H1 (cell line): Measurements from ENCODE around the gene GPC1. TPM values are rescaled to one million over a fixed set of nuclear protein-coding genes. Genes with fewer than 3 reads are reported as not detected.

Experiments
- CTBP2 ChIP-seq: IDR thresholded peaks from 2 replicates; pipeline ENCODE4 v1.7.0; 2011; ENCODE audit warnings: borderline replicate concordance, mild to moderate bottlenecking, moderate library complexity, mixed read lengths, low read length; ENCODE audit not compliant: insufficient read depth, insufficient read length
- polyA plus RNA-seq, 7 experiments: library from polyadenylated mRNA; depleted of rRNA in 3 of 7; stranded (reverse) in 5 of 7; unstranded in 2 of 7; fragments of >200 nt in 5 of 7; fragments of 200-250 nt in 2 of 7; gene quantifications; 1 replicate in 5 of 7; 2 replicates in 1 of 7; 4 replicates in 1 of 7; pipeline versions ENCODE4 v1.2.1 to v1.2.3, GENCODE V29; 2011 to 2013; ENCODE audit warnings: missing spikeins in 2 of 7, mixed read lengths in 2 of 7
- total RNA-seq: library from RNA; stranded (reverse); fragmentation: NEBNext Ultra II Directional; extraction: Animal tissue kit (Norgen Biotek cat#: 25700); gene quantifications from 2 replicates; pipeline ENCODE4 v1.2.1, GENCODE V29; 2021
- TF ChIP-seq, protein P1 (sequence below): fragments of 300-600 bp; sonication (generic); IDR thresholded peaks from 2 replicates; pipeline ENCODE4 v1.7.1; 2012; ENCODE audit warnings: low read length, moderate library complexity, mild to moderate bottlenecking, inconsistent platforms; ENCODE audit not compliant: insufficient replicate concordance

The GPC1 gene
- total and polyA plus RNA-seq, 2 of the 8 experiments (the other 6 are each of a cell fraction or from before 2014, with no cell fraction given) = 21.9 to 28.3 TPM

GRCh38 chr2:240401308-240401707 lies 34.2 kb upstream of the GPC1 start (continued):
- TF ChIP-seq, protein P1, sequence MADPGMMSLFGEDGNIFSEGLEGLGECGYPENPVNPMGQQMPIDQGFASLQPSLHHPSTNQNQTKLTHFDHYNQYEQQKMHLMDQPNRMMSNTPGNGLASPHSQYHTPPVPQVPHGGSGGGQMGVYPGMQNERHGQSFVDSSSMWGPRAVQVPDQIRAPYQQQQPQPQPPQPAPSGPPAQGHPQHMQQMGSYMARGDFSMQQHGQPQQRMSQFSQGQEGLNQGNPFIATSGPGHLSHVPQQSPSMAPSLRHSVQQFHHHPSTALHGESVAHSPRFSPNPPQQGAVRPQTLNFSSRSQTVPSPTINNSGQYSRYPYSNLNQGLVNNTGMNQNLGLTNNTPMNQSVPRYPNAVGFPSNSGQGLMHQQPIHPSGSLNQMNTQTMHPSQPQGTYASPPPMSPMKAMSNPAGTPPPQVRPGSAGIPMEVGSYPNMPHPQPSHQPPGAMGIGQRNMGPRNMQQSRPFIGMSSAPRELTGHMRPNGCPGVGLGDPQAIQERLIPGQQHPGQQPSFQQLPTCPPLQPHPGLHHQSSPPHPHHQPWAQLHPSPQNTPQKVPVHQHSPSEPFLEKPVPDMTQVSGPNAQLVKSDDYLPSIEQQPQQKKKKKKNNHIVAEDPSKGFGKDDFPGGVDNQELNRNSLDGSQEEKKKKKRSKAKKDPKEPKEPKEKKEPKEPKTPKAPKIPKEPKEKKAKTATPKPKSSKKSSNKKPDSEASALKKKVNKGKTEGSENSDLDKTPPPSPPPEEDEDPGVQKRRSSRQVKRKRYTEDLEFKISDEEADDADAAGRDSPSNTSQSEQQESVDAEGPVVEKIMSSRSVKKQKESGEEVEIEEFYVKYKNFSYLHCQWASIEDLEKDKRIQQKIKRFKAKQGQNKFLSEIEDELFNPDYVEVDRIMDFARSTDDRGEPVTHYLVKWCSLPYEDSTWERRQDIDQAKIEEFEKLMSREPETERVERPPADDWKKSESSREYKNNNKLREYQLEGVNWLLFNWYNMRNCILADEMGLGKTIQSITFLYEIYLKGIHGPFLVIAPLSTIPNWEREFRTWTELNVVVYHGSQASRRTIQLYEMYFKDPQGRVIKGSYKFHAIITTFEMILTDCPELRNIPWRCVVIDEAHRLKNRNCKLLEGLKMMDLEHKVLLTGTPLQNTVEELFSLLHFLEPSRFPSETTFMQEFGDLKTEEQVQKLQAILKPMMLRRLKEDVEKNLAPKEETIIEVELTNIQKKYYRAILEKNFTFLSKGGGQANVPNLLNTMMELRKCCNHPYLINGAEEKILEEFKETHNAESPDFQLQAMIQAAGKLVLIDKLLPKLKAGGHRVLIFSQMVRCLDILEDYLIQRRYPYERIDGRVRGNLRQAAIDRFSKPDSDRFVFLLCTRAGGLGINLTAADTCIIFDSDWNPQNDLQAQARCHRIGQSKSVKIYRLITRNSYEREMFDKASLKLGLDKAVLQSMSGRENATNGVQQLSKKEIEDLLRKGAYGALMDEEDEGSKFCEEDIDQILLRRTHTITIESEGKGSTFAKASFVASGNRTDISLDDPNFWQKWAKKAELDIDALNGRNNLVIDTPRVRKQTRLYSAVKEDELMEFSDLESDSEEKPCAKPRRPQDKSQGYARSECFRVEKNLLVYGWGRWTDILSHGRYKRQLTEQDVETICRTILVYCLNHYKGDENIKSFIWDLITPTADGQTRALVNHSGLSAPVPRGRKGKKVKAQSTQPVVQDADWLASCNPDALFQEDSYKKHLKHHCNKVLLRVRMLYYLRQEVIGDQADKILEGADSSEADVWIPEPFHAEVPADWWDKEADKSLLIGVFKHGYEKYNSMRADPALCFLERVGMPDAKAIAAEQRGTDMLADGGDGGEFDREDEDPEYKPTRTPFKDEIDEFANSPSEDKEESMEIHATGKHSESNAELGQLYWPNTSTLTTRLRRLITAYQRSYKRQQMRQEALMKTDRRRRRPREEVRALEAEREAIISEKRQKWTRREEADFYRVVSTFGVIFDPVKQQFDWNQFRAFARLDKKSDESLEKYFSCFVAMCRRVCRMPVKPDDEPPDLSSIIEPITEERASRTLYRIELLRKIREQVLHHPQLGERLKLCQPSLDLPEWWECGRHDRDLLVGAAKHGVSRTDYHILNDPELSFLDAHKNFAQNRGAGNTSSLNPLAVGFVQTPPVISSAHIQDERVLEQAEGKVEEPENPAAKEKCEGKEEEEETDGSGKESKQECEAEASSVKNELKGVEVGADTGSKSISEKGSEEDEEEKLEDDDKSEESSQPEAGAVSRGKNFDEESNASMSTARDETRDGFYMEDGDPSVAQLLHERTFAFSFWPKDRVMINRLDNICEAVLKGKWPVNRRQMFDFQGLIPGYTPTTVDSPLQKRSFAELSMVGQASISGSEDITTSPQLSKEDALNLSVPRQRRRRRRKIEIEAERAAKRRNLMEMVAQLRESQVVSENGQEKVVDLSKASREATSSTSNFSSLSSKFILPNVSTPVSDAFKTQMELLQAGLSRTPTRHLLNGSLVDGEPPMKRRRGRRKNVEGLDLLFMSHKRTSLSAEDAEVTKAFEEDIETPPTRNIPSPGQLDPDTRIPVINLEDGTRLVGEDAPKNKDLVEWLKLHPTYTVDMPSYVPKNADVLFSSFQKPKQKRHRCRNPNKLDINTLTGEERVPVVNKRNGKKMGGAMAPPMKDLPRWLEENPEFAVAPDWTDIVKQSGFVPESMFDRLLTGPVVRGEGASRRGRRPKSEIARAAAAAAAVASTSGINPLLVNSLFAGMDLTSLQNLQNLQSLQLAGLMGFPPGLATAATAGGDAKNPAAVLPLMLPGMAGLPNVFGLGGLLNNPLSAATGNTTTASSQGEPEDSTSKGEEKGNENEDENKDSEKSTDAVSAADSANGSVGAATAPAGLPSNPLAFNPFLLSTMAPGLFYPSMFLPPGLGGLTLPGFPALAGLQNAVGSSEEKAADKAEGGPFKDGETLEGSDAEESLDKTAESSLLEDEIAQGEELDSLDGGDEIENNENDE = no peak
- TF ChIP-seq CTBP2 = no peak
